Tibial nerve (tissue), 4 donors: Measurements from ENCODE around the gene CIDEC.

ENCODE experiments used
- EP300 ChIP-seq, 2 donors: sonication (generic); formaldehyde crosslinking; IDR thresholded peaks; one replicate each; pipeline ENCODE4 v1.6.1; 2017; ENCODE audit warnings: antibody characterized with exemption in 2 of 2, mild to moderate bottlenecking in 1 of 2
- POLR2A ChIP-seq, 2 donors: fragments of 450-650 bp; IDR thresholded peaks; one replicate each; pipeline ENCODE4 v1.6.1; 2017; ENCODE audit warnings: antibody characterized with exemption in 2 of 2, mild to moderate bottlenecking in 2 of 2, moderate library complexity in 2 of 2
- TF ChIP-seq, protein P1 (sequence below), 5 experiments: fragments of 200-600 bp in 3 of 5; fragments of 450-650 bp in 2 of 5; sonication (generic) in 3 of 5; IDR thresholded peaks; one replicate each; pipeline ENCODE4 v1.5.1; 2016 to 2019; ENCODE audit warnings: antibody characterized with exemption in 5 of 5, mild to moderate bottlenecking in 3 of 5, moderate library complexity in 2 of 5

DNA sequence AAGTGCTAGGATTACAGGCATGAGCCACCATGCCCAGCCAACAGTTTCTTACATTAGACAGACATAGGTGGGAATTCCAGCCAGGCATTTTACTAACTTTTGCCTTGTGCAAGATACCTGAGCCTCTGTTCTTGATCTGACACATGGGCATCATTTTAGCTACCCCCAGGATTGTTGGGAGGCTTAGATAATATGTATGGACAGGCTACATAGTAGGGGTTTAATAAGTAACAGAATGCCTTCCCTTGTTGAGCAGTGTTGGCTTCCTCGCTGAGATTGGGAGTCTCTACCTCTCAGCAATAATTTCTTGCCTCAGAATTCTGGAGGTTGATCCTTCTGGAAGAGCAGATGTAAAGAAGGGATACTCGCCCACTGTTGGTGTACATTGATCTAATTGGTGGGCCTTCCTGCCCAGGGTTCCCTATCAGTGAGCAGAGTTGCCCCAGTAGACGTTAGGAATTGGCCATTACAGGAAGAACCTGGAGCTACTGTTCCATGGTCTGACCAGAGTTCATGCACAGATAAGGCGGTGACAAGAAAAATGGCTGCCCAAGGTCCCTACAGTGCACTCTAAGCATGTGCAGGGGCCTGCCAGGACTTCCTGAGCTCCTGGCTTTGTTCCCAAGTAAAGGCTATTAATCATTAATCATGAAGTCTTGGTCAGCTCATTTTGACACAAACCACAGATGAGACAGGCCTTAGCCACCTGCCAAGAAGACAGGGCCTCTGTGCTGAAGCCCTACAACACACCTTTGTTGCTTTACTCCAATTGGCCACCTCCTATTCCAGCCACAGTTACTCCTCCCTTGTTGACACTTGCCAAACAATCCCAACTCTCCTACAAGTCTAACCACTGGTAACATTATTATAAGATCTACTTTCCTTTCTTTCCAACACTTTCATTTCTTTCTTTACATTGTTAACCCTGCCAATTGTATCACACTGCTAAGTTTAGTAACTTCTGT is 17.6 kb upstream of the CIDEC start:
- TF ChIP-seq, protein P1, sequence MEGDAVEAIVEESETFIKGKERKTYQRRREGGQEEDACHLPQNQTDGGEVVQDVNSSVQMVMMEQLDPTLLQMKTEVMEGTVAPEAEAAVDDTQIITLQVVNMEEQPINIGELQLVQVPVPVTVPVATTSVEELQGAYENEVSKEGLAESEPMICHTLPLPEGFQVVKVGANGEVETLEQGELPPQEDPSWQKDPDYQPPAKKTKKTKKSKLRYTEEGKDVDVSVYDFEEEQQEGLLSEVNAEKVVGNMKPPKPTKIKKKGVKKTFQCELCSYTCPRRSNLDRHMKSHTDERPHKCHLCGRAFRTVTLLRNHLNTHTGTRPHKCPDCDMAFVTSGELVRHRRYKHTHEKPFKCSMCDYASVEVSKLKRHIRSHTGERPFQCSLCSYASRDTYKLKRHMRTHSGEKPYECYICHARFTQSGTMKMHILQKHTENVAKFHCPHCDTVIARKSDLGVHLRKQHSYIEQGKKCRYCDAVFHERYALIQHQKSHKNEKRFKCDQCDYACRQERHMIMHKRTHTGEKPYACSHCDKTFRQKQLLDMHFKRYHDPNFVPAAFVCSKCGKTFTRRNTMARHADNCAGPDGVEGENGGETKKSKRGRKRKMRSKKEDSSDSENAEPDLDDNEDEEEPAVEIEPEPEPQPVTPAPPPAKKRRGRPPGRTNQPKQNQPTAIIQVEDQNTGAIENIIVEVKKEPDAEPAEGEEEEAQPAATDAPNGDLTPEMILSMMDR (IDR thresholded peaks at IDR 0.05) = no peak
- TF ChIP-seq EP300 (IDR thresholded peaks at IDR 0.05) = no peak
- TF ChIP-seq POLR2A (IDR thresholded peaks at IDR 0.05) = no peak
